Activated CD4-positive, alpha-beta T cell treated with anti-CD3 and anti-CD28 coated beads, Interleukin-2, amount 50 U/mL, for 16 hours (primary cell): ENCODE results near the gene PEX11B.
A peak's percentile ranks its signal among the peaks of the same experiment; 100 is the strongest.

Experiments
- DNase-seq: peaks from one replicate; pipeline ENCODE4 v3.0.0-alpha.2; 2020

PEX11B gene

DNA sequence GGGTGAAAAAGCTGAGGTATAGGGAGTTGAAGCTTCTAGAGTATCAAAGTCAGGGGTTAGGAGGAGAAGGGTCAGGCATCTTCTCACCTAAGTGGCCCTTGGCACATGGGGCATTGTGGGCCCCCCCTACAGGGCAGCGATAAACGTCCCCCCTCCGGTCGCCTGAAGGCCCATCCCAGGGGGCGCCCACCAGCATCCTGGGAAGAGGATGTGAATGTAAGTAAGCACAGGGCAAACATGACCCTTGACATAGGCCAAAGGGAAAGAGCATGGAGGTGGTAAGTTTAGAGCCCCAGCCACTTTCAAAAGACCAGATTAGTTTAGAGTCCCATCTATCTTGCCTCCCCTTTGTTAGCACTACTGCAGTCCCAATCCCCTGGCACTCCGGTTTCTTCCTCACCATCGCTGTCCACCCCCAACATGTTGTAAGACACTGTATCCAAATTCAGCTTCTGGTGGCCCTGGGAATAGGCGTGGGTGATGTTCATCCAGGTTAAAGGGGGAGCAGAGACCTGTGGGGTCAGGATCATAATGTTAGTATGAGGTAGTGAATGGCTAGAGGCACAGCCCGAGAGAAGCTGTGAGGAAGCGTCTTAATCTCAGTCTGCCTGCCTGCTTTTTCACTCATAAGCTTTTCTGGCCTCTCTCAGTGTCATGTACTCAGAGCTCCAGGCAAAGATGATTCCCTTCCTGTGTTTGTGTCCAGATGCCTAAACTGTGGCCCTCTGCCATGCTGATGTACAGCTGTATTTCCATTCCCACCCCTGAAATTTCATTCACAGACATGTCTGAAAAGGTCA, 11.4 kb downstream of the PEX11B start:
- no peak for DNase-seq

DNA sequence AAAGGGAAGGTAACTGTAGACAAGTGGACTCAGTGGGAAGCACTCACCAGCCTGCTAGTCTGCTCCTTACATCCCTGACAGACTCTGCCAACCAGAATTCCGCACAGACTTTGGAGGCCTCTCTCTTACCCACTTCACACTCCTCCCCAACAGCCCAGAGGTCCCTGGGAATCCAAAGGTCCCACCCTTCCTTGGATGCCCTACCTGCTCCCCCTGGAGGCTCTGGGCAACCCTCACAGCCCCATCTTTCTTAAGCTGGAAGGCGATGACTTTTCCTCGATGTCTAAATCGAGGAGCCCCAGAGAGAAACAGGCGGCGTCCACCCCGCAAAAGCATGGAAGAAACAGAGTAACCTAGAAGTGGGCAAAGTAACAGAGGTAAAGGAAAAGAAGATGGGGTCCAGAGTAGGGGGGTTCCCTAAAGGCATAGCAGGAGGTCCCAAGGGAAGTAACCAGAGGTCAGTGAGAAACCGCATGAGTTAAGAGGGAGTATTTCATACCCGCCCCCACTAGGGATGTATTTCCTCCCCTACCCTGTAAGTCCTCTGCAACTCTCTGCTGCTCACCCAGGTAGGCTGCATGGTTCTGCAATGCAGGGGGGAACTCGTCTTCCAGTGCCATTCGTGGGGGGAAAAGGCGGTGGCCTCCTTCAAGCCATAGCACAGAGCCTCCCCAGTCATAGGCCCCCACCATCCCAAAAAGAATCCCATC, 17.1 kb downstream of the PEX11B start:
- no peak for DNase-seq

DNA sequence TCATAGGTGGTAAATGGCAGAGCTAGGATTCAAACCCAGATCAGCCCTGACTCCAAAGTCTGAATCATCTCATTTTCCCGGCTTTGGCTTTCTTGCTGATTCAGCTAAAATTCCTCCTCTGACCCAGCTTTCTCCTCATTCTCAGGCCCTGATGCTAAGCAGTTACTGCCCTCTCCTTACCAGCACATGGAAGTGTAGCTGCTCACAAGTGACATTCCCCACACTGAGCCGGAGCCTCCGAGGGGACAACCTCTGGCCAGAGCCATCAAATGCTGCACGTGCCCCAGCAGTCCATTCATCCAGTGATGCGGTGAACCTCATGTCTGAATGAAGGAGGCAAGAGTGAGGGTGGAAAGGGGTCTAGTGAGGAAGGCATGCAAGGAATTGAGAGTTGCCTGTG, 19.8 kb downstream of the PEX11B start:
- no peak for DNase-seq

DNA sequence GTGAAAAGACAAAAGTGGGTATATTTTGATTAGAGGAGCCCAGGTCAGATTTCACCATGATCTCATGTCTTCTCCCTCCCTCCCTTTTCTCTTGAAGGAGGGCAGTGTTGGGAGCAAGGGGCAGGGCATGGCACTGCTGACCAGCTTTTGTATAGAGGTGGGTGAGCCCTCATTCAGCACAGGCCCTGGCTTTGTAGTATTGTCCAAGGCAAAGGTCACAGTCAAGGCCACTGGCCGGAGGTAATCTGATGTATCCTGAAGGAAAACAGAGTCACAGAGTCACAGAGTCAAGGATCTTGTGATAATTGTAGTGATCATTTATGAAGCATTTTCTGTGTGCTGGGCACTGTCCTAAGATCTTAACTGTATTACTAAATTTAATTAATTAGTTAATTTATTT, 20.5 kb downstream of the PEX11B start:
- no peak for DNase-seq

DNA sequence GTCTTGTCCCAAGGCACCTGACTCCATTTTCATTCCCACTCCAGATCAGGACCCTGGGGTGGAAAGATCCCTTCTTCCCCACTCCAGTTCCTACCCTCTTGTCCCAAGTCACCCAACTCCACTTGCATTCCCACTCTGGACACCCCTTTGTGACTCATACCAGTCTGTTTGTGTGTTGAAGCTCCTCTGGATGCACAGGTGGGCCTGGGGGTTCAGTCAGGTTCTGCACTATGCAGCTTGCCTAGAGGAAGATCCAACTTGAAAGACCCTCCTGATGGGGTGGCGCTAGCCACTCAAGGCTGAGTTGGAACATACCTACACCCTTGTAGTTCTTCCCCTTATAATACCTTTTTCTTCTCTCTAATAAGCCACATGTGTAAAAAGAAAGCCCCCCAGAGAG, 23.0 kb downstream of the PEX11B start:
- DNase-seq: no peak

DNA sequence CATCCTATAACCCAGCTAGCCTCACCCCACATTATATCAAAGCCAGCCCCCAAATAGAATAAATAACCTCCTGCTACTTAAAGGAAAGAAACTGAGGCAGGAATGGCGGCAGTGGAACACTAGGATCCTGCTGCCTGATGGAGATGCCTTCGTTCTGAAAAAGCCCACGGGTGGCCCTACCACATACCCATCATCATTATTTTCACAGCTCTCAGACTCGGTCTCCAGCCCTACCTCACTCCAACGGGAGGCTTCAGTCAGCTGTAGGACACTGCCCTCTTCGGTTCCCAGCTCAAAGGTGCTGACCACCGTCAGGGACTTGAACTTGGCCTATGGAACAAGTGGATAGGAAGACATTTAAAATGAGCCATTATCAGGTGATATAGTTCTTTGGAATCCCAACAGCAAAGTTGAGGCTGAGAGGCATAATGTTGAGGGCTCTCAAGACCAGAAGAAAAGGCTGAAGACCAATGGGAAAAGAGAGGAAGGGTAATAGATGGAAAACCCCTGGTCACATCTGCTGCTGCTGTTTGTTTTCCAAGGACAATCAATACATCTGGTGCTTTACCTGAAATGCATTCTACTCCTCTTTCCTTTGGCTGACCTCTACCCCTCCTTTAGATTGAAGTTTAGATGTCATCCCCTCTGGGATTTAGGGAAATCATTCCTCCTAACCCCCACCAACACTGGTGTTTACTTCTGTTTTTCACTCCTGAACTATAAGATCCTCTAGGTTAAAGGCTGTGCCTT, 25.0 kb downstream of the PEX11B start:
- DNase-seq: no peak

DNA sequence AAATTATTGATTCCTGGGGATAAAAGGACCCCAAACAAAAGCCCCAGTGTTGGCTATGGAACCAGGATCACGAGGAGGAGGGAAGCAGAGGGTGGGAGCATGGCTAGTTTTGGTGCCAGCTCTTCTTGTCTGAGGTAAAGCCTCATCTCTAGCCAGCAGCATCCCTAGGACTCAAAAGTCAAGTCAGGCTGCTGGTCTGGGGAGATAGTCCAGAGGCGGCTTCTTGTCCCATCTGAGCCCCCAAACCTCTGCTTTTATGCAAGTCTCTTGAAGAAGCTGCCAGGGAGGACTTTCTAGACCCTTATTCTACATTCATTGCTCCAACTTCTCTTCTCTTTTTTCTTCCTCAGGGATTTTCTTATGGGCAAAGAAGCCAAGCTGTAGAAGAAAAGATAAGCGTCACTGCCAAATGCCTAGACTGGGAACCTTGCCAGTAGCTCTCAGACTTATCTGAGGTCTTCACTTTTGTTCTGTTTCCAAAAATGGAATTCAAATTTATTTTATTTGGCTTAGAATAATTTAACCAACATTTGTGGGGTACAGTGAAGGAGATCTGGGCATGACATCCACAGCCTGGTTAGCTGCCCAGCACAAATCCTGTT, 25.9 kb downstream of the PEX11B start:
- no peak for DNase-seq

DNA sequence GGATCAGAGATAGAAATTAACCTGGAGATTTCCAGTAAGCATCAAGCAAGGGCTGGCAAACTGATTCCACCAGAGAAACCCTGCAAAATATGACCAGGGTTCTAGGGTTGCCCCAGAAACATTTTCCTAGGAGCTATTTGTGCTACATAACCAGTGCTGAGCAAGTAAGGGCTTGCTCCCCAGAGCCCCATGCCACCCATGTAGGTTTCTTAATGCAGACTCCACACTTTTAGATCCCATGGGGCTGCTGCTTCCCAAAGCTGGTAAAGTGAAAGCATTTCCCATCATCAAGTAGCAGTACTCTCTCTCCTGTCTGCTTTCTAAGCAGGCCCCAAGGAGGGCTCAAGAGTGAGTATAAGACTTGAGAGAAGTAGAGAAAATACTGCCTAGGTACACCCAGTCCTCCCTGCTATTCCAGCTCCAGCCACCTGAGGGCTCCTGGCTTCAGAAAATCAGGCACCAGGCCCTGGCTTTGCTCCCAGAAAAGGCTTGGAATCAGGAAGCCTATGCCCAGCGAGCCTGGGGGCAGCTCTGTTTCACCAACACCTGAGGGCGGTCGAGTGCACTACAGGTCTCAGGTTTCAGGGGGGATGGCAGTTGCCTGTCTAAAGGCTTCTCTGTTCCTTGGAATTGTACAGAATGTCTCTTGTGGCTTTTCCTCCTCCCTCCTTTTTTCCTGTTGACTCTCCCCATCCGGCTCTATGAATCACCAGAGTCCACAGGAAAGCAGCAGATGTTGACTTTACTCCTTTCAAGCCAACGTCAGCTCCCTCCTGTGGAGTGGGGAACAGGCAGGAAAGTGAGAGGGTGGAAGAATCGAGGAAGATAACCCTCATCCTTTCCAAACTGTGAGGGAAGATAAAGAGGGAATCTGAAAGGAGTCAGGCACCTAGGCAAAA, 26.7 kb downstream of the PEX11B start:
- DNase-seq: peak; percentile 39

DNA sequence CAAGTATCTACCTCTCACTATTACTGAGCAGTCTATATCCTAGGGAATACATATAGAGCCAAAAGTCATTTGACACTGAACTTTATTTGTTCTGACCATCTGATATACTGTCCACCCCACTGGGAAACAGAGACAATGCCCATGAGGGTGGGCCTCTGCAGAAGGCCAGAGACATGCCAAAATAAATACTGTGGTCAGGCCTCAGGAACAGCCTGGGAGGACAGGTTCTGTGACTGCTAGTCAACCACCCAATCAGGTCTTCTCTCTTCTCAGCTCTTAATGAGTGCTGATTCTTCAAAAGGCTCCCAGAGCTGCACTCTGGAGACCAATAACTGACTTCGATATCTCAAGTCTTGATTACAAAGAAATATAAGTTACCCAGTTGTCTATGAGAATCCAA, 27.4 kb downstream of the PEX11B start:
- DNase-seq: no peak

DNA sequence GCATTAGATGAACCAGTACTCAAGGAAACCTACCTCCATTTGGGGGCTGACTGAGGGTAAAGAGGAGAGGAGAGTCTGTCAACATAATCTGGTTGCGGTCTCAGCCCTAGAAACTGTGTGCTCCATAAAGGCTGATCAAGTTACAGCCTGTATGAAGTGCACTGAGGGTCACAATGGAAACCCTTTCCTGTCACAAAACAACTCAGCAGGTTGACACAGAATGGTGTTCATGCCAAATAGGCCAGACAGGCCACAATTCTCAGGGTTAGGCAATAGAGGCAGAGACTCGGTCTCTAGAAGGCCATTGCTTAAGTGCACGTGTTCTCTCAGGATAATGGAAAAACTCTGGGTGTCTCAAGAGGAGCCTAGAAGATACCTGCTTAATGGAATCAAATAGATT, 28.8 kb downstream of the PEX11B start:
- no peak for DNase-seq

DNA sequence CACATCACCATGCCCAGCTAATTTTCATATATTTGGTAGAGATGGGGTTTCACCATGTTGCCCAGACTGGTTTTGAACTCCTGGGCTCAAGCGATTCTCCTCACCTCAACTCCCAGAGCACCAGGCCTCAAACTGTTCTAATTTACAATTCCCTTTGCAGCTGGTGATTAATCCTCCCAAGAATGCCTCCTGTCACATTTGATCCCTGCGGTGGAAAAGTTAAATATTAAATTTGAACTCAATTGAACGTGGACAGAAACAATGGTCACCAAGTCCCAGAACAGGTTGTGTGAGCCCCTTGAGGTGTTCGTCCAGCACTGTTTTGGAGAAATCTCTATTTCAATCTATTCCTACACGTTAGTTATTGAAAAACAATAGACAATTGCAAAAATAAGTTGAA, 30.9 kb downstream of the PEX11B start:
- no peak for DNase-seq

DNA sequence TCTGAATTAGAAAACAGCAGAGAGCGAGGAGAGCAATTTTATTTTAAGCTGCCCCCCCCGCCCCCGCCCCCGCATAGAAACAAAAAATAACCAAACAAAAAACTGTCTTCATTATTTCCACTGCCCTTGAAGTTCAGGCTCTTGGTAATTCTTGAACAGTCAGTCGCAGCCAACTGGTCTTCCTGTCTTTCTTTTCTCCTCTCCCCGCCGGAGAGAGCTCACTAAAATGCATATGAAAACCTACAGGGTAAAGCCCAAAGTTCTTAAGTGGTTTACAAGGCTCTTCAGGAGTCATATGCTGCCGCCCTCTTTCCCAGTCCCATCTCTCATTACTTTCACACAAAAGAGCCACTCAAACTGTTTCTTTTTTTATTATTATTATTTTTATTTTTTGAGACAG, 31.7 kb downstream of the PEX11B start:
- no peak for DNase-seq

DNA sequence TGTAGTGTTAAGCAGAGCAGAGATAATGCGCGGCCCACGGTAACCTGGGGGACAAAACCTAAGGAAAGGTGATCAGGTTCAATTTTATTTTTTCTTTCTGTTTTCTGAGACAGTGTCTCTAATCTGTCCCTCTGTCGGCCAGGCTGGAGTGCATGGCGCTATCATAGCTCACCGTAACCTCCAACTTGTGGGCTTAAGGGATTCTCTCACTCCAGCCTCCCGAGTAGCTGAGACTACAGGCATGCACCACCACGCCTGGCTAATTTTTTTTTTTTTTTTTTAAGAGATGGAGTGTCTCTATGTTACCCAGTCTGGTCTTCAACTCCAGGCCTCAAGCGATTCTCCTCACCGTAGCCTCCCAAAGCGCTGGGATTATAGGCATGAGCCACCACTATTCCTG, 32.1 kb downstream of the PEX11B start:
- DNase-seq: no peak

DNA sequence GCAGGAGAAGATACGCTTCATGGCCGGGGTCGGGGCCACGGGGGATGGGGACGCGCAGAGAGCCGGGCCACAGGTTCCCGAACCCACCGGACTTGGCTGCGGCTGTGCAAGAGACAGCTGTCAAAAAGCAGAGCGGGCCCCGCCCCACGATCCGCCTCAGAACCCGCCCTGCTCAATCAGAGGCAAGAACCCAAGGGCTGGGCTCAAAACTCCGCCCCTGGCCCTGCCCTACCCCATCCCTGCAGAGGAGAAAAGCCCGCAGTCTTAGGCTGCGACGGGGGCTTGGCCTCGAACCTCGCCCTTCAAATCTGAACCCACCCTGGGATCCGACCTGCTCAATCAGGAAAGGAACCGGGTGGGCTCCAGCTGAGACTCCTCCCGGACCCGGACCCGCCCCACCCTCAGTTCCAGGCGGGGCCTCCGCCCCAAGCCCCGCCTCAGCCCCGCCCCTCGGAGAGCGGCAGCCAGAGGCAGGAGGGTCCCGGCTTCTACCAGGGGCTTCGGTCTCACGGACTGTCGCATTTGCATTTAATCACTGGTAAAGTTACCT, 32.7 kb downstream of the PEX11B start, which contains the start of gene ANKRD35:
ANKRD35 (minus strand) TSS at position 129 of the 550 bp plus-strand sequence; CDS start at position 21, 108 bp downstream.
- peak; percentile 75 for DNase-seq

DNA sequence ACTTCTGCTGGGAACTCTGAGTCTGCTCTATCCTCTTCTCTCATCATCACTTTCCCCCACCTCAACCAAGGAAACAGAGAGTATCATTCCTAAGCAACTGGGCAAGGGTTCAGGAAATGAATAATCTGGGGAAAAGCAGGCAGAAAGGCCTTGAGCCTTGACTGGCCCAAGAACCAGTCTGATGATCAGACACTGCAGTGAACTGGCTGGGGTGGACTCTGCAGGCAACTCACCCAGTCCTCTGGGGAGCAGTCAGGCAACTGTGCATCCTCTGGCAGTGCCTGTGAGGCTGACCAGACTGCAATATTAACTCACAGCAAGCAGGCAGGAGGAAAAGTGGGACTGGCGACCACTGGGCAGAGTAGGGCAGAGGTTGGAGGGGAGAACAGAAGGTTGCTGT, 33.8 kb downstream of the PEX11B start:
- no peak for DNase-seq

DNA sequence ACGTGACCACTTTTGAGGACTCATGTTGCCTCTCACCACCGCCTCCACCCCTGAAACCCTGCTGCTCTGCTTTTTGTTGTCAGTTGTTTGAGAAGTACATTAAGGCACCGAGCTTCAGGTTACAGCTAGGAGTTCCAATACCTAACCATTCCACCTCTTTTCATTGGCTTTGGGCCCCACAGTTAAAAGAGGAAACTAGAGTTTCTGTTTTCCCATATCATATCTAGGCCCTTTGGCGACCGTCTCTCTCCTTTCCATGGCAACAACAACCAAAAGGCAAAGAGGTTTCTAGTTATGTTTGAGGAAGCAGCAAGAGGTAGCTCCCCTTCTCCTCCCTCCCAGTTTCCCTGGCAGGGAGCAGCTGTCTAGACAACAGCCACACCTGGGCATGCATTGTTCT, 38.7 kb downstream of the PEX11B start:
- DNase-seq: no peak

DNA sequence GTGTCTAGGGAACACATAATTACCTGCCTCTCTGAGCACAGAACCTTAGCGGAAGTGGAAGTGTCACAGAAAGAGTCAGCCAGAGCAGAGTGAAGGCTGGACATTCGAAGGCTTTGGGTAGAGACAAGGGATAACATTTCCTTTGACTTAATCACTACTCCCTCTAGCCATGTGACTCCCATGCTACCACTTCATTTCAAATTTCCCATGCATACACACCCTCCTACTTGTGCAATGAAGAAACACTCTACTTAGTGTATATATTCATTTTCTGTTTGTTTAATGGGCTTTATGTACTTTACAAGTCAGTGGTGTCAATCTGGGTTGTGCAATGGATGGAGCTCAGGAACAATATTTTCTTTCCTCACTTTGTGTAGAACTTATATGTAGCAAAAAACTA, 39.8 kb downstream of the PEX11B start:
- no peak for DNase-seq

DNA sequence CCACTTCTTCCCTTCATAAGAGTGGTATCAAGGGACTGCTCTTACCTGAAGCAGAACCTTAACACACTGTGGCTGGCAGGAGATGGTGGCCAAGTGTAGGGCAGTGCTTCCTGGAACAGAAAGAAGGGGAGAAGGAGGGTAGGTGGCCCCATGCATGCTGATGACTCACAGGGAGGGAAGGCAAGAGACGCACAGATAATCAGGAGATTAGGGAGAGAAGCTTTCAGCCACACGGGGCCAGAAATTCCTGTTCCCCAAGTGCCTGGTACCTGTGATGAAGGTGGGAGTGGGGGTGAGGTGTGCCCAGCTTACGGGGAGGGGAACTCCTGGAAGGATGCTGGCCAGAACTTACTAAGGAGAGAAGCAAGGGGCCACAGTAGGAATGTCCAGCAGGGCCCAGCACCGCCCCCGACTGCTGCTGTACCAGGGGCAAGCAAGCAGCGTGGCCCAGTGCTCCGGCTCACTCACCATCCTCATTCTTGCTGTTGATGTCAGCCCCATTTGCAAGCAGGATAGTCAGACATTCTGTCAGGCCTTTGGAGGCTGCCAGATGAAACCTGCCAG, 40.5 kb downstream of the PEX11B start:
- no peak for DNase-seq

DNA sequence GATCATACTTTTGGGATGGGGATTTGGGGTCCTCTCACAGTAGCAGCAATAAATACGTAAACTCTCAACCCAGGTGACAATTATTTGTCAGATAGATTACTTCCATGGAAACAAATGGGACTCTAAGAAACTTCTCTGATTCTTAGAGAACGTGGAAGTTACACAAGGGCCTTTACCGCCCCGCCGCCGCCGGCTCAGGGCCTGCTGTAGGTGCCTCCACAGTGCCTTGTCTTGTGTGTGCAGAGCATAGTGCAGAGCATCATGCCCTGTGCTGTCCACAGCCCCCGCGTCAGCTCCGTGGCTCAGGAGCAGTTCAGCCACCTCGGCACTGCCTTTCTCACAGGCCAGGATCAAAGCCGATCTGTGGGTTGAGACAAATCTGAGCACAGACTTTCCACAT, 43.9 kb downstream of the PEX11B start:
- DNase-seq: no peak

DNA sequence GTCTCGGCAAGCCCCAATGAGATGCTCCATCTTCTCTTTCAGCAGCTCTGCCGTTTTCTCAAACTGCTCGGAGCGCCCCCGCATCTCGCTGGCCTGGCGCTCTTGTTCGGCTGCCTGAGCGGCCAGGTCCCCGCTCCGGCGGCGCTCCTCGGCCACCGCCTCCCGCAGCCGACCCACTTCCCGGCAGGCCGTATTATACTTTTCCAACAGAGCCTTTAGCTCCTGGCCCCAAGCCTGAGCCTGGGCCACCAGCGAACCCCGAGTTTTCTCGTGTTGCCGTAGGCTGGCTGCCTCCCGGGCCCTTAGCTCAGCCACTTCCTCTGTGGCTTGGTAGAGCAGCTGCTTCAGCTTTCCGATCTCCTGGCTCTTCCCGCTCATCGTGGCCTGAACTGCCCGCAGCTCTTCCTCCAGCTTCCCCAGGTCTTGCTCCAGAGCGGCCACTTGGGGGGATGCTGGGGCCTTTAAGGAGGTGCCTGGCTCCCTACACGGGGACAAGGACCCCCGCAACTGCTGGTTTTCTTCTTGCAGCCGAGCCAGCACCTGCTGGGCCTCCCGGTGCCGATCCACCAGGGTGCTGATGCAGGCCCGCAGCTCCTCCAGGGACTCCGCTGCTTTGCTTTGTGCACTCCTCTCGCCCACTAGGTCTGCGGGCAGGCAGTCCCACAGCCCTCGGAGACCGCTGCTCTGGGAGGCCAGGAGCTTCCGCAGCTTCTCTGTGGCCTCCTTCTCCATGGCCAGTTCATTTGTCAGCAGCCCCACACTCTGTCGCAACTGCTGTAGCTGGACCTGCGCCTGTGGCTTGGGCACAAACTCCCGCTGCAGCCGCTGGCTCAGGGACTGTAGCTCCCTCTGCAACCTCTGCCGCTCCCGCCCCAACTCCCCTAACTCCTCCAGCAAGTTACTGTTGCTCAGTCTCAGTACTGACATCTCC, 46.3 kb downstream of the PEX11B start:
- DNase-seq: peak; percentile 24
